OCI-LY1 (cell line): ENCODE results near the gene TNIP3.
A peak's percentile ranks its signal among the peaks of the same experiment; 100 is the strongest.

Experiments used
- H2AFZ ChIP-seq: fragments of 200-600 bp; sonication (generic), shearing (Covaris generic); 2 replicates; pipeline ENCODE4 v1.6.0; 2014; ENCODE audit warnings: antibody characterized with exemption, mild to moderate bottlenecking, low read length
- H3F3A ChIP-seq: fragments of 200-600 bp; sonication (generic), shearing (Covaris generic); 2 replicates; pipeline ENCODE4 v1.6.0; 2014; ENCODE audit warnings: mild to moderate bottlenecking, antibody characterized with exemption, low read length, moderate library complexity; ENCODE audit not compliant: insufficient read depth
- H3K27ac ChIP-seq: fragments of 200-600 bp; sonication (generic); 2 replicates; pipeline ENCODE4 v1.5.1; 2014; ENCODE audit warnings: low read length, mixed run types, mild to moderate bottlenecking, low read depth; ENCODE audit not compliant: poor library complexity, severe bottlenecking
- H3K27me3 ChIP-seq: fragments of 200-600 bp; sonication (generic); 2 replicates; pipeline ENCODE4 v1.6.0; 2014; ENCODE audit warnings: antibody characterized with exemption, mild to moderate bottlenecking, low read length, moderate library complexity; ENCODE audit not compliant: insufficient read depth
- H3K36me3 ChIP-seq: fragments of 200-600 bp; sonication (generic); 2 replicates; pipeline ENCODE4 v1.6.1; 2014; ENCODE audit warnings: mild to moderate bottlenecking, antibody characterized with exemption, low read length, moderate library complexity, mixed read lengths; ENCODE audit not compliant: insufficient read depth
- H3K4me1 ChIP-seq: fragments of 200-600 bp; sonication (generic); 2 replicates; pipeline ENCODE4 v1.5.1; 2014; ENCODE audit warnings: mild to moderate bottlenecking, low read length, moderate library complexity; ENCODE audit not compliant: insufficient read depth, severe bottlenecking
- H3K4me2 ChIP-seq: fragments of 200-600 bp; sonication (generic), shearing (Covaris generic); 2 replicates; pipeline ENCODE4 v1.6.1; 2014; ENCODE audit warnings: low read length
- H3K4me3 ChIP-seq: fragments of 200-600 bp; sonication (generic); 2 replicates; pipeline ENCODE4 v1.5.1; 2014; ENCODE audit warnings: low read length, low read depth, mild to moderate bottlenecking, mixed read lengths; ENCODE audit not compliant: poor library complexity, severe bottlenecking
- H3K79me2 ChIP-seq: fragments of 200-600 bp; shearing (Covaris generic); 2 replicates; pipeline ENCODE4 v1.6.1; 2016; ENCODE audit warnings: mixed run types, low read length, mixed read lengths; ENCODE audit not compliant: insufficient read depth
- H3K9ac ChIP-seq: fragments of 200-600 bp; sonication (generic), shearing (Covaris generic); 2 replicates; pipeline ENCODE4 v1.6.1; 2014; ENCODE audit warnings: mild to moderate bottlenecking, low read length, mixed read lengths
- H3K9me2 ChIP-seq: fragments of 200-600 bp; sonication (generic), shearing (Covaris generic); 2 replicates; pipeline ENCODE4 v1.6.1; 2014; ENCODE audit warnings: low read depth, mild to moderate bottlenecking, low read length, mixed read lengths
- H3K9me3 ChIP-seq: fragments of 200-600 bp; shearing (Covaris generic); 2 replicates; pipeline ENCODE4 v1.6.1; 2014; ENCODE audit warnings: low read length, mixed read lengths
- H4K20me1 ChIP-seq: fragments of 200-600 bp; sonication (generic), shearing (Covaris generic); 2 replicates; pipeline ENCODE4 v1.6.0; 2016; ENCODE audit warnings: mild to moderate bottlenecking, low read length; ENCODE audit not compliant: insufficient read depth
- EZH2 ChIP-seq: fragments of 200-600 bp; sonication (generic), shearing (Covaris generic); IDR thresholded peaks from 2 replicates; pipeline ENCODE4 v1.8.0; 2017; ENCODE audit warnings: borderline replicate concordance, mixed run types, mild to moderate bottlenecking, antibody characterized with exemption, low read length, moderate library complexity, mixed read lengths
- TF ChIP-seq, protein P1 (sequence below): fragments of 200-600 bp; sonication (generic), shearing (Covaris generic); IDR thresholded peaks from 2 replicates; pipeline ENCODE4 v1.5.1; 2017; ENCODE audit warnings: mild to moderate bottlenecking, antibody characterized with exemption, low read length, moderate library complexity, mixed read lengths

TNIP3 gene

DNA sequence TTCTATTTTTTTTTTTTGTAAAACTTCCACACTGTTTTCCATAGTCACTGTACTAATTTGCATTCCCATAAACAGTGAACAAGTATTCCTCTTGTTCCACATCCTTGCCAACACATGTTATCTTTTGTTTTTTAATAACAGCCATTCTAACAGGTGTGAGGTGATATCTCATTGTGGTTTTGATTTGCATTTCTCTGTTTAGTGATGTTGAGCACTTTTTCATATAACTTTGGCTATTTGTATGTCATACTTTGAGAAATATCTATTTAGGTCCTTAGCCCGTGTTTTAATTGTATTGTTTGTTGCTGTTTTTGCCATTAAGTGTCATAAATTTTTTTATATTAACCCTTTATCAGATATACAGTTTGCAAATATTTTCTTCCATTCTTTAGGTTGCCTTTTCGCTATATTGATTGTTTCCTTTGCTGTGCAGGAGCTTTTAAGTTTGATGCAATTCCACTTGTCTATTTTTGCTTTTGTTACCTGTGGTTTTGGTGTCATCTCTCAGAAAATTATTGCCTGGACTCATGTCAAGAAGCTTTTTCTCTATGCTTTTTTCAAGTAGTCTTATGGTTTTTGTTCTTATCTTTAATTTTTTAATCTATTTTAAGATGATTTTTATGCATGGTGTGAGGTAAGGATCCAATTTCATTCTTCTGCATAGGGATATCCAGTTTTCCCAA, 63.9 kb downstream of the TNIP3 start:
- TF ChIP-seq EZH2: no peak
- TF ChIP-seq, protein P1, sequence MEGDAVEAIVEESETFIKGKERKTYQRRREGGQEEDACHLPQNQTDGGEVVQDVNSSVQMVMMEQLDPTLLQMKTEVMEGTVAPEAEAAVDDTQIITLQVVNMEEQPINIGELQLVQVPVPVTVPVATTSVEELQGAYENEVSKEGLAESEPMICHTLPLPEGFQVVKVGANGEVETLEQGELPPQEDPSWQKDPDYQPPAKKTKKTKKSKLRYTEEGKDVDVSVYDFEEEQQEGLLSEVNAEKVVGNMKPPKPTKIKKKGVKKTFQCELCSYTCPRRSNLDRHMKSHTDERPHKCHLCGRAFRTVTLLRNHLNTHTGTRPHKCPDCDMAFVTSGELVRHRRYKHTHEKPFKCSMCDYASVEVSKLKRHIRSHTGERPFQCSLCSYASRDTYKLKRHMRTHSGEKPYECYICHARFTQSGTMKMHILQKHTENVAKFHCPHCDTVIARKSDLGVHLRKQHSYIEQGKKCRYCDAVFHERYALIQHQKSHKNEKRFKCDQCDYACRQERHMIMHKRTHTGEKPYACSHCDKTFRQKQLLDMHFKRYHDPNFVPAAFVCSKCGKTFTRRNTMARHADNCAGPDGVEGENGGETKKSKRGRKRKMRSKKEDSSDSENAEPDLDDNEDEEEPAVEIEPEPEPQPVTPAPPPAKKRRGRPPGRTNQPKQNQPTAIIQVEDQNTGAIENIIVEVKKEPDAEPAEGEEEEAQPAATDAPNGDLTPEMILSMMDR: no peak
- no peak overlapping the region for H3K9ac ChIP-seq
- no peaks in the 10 kb centered on the region for H4K20me1 ChIP-seq
- H3K4me1 ChIP-seq: no peaks in the 10 kb centered on the region
- H3K27me3 ChIP-seq: no peaks in the 10 kb centered on the region
- no peaks in the 10 kb centered on the region for H3K36me3 ChIP-seq
- H3F3A ChIP-seq: no peaks in the 10 kb centered on the region
- H3K79me2 ChIP-seq: no peaks in the 10 kb centered on the region
- H3K27ac ChIP-seq: no peak overlapping the region
- no peak overlapping the region for H3K4me2 ChIP-seq
- H2AFZ ChIP-seq: no peak overlapping the region
- no peak overlapping the region for H3K4me3 ChIP-seq
- no peaks in the 10 kb centered on the region for H3K9me3 ChIP-seq
- no peaks in the 10 kb centered on the region for H3K9me2 ChIP-seq

DNA sequence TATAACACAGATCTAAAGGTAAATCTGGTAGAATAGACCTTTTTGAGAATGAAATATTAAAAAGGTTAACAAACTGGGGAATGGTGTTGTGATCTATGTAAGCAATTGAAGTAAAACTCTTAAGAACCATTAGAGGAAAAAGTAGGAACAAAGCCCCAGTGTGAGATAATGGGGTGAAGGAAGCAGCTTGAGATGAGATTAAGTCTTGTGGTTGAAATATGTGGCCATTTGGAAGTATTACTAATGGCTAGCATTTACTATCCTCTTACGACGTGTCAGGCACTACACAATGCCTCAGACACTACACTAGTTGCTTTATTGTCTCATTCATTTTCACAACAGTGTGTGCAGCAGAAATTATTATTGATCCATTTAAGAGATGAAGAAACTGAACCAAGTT, 65.9 kb downstream of the TNIP3 start:
- Histone ChIP-seq H3K79me2 (no peaks in the 10 kb centered on the region), H3K4me3 (no peak overlapping the region), H3K4me1 (no peaks in the 10 kb centered on the region), H3K9me3 (no peaks in the 10 kb centered on the region), H3K4me2 (no peak overlapping the region), H3K36me3 (no peaks in the 10 kb centered on the region), H4K20me1 (no peaks in the 10 kb centered on the region), H3K9ac (no peak overlapping the region), H3K27me3 (no peaks in the 10 kb centered on the region), H3K27ac (no peak overlapping the region), H3F3A (no peaks in the 10 kb centered on the region), H2AFZ (no peak overlapping the region), H3K9me2 (no peaks in the 10 kb centered on the region)
- TF ChIP-seq, protein P1: no peak
- TF ChIP-seq EZH2: no peak

DNA sequence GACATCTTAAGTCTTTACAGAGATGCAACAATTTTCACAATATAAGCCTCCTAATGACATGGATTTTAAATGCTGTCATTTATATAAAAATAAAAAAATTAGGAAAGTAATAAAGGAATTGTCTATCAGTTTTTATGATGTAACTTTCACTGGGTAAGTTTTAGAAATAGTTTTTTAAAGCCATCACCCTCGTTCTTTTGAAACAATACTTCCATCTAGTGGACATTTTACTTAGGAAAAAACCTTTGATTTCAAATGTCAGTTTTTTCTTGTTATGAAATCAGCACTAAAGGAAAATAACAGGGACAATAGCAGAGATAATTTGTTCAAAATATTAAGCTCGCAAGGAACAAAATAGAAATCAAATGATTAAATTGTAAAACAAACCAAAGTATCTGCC, 67.5 kb downstream of the TNIP3 start:
- Histone ChIP-seq H3K9ac (no peak overlapping the region), H3K4me2 (no peak overlapping the region), H3K27me3 (no peaks in the 10 kb centered on the region), H3K27ac (no peak overlapping the region), H4K20me1 (no peaks in the 10 kb centered on the region), H3K4me1 (no peaks in the 10 kb centered on the region), H3F3A (no peaks in the 10 kb centered on the region), H2AFZ (no peak overlapping the region), H3K36me3 (no peaks in the 10 kb centered on the region), H3K9me2 (no peaks in the 10 kb centered on the region), H3K79me2 (no peaks in the 10 kb centered on the region), H3K9me3 (no peaks in the 10 kb centered on the region), H3K4me3 (no peak overlapping the region)
- TF ChIP-seq EZH2: no peak
- TF ChIP-seq, protein P1: peak; percentile 44
